RWPE2 (cell line): ENCODE measurements around the gene TMPRSS9.

Experiments used
- ATAC-seq: fragments of 200-7000 bp; cut with Tn5 transposase; 3 replicates; pipeline ENCODE4 v1.9.1; 2021; ENCODE audit warnings: low read depth
- DNase-seq: peaks from one replicate; pipeline ENCODE4 v3.0.0-alpha.2; 2020; ENCODE audit warnings: low spot score
- H3K27ac ChIP-seq: fragments of 450-650 bp; 2 replicates; pipeline ENCODE4 v1.5.1; 2017; ENCODE audit warnings: mild to moderate bottlenecking; ENCODE audit not compliant: poor library complexity, severe bottlenecking
- H3K27me3 ChIP-seq: fragments of 250-450 bp; sonication (Bioruptor Pico); 2 replicates; pipeline ENCODE4 v1.5.1; 2021; ENCODE audit warnings: mild to moderate bottlenecking, moderate library complexity; ENCODE audit not compliant: insufficient read depth, poor library complexity, severe bottlenecking
- H3K36me3 ChIP-seq: fragments of 250-450 bp; sonication (Bioruptor Pico); 2 replicates; pipeline ENCODE4 v1.5.1; 2020; ENCODE audit warnings: low read depth, mild to moderate bottlenecking, moderate library complexity
- H3K4me1 ChIP-seq: fragments of 250-450 bp; sonication (Bioruptor Pico); 2 replicates; pipeline ENCODE4 v1.5.1; 2021; ENCODE audit warnings: mild to moderate bottlenecking, moderate library complexity; ENCODE audit not compliant: insufficient read depth, poor library complexity, severe bottlenecking
- H3K4me3 ChIP-seq: fragments of 250-450 bp; sonication (Bioruptor Pico); 2 replicates; pipeline ENCODE4 v1.5.1; 2021; ENCODE audit warnings: mild to moderate bottlenecking, moderate library complexity; ENCODE audit not compliant: severe bottlenecking
- H3K9me3 ChIP-seq: fragments of 250-450 bp; sonication (Bioruptor Pico); 2 replicates; pipeline ENCODE4 v1.5.1; 2021; ENCODE audit warnings: mild to moderate bottlenecking, moderate library complexity; ENCODE audit not compliant: severe bottlenecking
- TF ChIP-seq, protein P1 (sequence below): fragments of 450-650 bp; IDR thresholded peaks from one replicate; pipeline ENCODE4 v1.5.1; 2017; ENCODE audit warnings: mild to moderate bottlenecking, moderate library complexity; ENCODE audit not compliant: poor library complexity, severe bottlenecking

TMPRSS9 gene

DNA sequence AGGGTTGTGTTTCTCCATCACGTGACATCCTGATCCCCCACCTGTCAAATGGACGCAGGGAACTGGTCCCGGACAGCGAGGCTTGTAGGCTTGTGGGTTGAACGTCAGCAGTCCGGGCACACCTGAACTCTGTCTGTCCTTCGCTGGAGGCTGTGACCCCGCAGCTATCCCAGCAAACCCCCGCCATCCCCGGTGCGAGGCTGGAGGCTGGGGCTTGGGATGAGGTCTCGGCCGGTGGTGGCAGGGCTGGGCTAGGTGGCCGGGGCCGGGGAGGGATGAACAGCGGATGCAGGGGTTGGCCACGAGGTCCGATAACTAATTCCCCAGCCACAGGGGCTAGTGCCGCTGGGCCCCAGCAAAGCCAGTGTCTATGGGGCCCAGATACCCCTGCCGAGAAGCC is 40.5 kb upstream of the TMPRSS9 start:
- no peak overlapping the region for H3K27ac ChIP-seq
- H3K9me3 ChIP-seq = no peaks in the 10 kb centered on the region
- H3K4me1 ChIP-seq = no peaks in the 10 kb centered on the region
- TF ChIP-seq, protein P1, sequence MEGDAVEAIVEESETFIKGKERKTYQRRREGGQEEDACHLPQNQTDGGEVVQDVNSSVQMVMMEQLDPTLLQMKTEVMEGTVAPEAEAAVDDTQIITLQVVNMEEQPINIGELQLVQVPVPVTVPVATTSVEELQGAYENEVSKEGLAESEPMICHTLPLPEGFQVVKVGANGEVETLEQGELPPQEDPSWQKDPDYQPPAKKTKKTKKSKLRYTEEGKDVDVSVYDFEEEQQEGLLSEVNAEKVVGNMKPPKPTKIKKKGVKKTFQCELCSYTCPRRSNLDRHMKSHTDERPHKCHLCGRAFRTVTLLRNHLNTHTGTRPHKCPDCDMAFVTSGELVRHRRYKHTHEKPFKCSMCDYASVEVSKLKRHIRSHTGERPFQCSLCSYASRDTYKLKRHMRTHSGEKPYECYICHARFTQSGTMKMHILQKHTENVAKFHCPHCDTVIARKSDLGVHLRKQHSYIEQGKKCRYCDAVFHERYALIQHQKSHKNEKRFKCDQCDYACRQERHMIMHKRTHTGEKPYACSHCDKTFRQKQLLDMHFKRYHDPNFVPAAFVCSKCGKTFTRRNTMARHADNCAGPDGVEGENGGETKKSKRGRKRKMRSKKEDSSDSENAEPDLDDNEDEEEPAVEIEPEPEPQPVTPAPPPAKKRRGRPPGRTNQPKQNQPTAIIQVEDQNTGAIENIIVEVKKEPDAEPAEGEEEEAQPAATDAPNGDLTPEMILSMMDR = no peak
- ATAC-seq (no peak), DNase-seq (no peak)
- no peak overlapping the region for H3K4me3 ChIP-seq
- H3K36me3 ChIP-seq = peaks cover 6% of the 10 kb centered on the region
- no peaks in the 10 kb centered on the region for H3K27me3 ChIP-seq

DNA sequence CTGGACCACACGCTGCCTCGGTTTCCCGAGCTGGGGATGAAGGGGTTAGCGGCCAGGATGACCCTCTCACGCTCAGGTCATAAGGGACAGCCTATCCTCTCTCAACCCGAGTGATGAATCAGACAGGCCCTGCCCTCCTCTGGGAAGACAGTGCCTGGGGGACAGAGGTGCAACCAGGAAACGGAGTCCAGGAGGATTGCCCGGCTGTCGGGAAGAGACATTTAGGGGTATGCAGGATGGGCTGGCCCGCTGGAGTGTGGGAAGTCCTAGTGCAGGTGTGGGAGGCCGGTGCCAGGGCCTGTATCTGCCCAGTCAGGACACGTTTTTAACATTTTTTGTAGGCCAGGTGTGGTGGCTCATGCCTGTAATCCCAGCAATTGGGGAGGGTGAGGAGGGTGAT is 40.0 kb upstream of the TMPRSS9 start:
- Histone ChIP-seq H3K36me3 (peaks cover 6% of the 10 kb centered on the region), H3K4me3 (no peak overlapping the region), H3K9me3 (no peaks in the 10 kb centered on the region), H3K27ac (no peak overlapping the region), H3K4me1 (no peaks in the 10 kb centered on the region), H3K27me3 (no peaks in the 10 kb centered on the region)
- TF ChIP-seq, protein P1 = no peak
- DNase-seq (no peak), ATAC-seq (peak; percentile 65)

DNA sequence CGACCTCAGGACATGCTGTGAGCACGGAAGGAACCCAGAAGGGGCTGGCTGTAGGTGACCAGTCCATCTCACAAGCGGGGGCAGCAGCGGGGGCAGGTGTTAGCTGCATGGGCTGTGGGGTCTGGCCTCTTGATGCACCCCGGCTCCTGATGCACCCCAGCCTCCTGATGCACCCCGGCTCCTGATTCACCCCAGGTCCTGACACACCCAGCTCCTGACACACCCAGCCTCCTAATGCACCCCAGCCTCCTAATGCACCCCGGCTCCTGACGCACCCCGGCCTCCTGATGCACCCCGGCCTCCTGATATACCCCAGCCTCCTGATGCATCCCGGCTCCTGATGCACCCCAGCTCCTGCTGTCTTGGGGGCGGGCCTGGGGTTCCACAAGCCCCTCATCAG is 39.1 kb upstream of the TMPRSS9 start:
- DNase-seq (no peak), ATAC-seq (no peak)
- no peaks in the 10 kb centered on the region for H3K27me3 ChIP-seq
- H3K36me3 ChIP-seq = peaks cover 9% of the 10 kb centered on the region
- H3K4me3 ChIP-seq = no peak overlapping the region
- H3K4me1 ChIP-seq = no peaks in the 10 kb centered on the region
- TF ChIP-seq, protein P1 = no peak
- no peak overlapping the region for H3K27ac ChIP-seq
- no peaks in the 10 kb centered on the region for H3K9me3 ChIP-seq

DNA sequence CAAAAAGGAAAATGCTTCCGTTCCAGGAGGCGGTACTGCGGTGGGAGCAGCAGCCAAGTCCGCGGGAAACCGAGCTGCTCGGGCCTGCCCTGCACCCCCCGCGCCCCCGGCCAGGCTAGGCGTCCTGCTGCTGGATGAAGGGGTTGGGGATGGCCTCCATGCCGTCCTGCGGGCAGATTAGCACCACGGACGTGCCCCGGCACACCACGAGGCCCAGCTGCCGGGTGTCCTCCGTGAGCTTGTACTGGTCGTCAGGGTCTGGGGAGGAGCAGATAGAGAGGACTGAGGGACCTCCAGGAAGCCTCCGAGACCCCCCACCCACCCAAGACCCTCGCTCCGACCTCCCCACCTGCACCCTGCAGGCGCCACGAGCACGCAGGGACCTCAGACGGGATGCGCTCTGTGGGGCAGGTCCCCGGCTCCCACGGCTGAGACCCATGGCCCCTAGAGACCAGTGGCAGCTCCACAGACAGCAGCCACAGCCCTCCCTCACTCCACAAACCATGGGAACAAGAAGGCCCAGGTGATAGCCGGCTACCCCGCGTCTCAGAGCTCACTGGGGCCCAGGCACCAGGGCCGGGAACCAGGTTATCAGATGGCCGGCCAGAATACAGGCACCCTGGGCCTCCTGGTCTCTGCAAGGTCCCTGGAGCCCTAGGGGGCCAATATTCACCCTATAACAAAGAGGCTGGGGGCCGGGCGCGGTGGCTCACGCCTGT is 38.3 kb upstream of the TMPRSS9 start:
- H3K4me3 ChIP-seq = no peak overlapping the region
- TF ChIP-seq, protein P1 = no peak
- no peak for ATAC-seq
- H3K4me1 ChIP-seq = no peaks in the 10 kb centered on the region
- no peak overlapping the region for H3K27ac ChIP-seq
- DNase-seq = no peak
- H3K27me3 ChIP-seq = no peaks in the 10 kb centered on the region
- peaks cover 13% of the 10 kb centered on the region for H3K36me3 ChIP-seq
- no peaks in the 10 kb centered on the region for H3K9me3 ChIP-seq

DNA sequence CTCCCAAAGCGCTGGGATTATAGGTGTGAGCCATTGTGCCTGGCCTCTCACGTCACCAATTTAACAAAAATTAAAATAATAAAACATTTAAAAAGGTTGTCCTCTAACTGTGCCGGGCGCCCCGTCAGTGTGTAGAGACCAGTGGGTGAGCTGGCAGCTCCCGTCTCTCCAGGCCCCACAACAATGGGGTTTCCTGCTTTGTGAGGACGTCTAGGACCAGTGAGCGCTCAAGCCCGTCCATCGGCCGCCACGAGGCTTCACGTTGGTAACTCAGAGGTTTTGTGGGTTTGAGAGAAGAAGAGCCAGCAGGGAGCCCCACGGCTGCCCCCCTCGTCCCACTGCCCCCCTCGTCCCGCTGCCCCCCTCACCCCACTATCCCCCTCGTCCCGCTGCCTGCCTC is 36.4 kb upstream of the TMPRSS9 start:
- DNase-seq (no peak), ATAC-seq (no peak)
- Histone ChIP-seq H3K4me3 (no peak overlapping the region), H3K9me3 (no peaks in the 10 kb centered on the region), H3K27me3 (no peaks in the 10 kb centered on the region), H3K36me3 (peaks cover 18% of the 10 kb centered on the region), H3K27ac (no peak overlapping the region), H3K4me1 (no peaks in the 10 kb centered on the region)
- TF ChIP-seq, protein P1 = no peak
